Caco-2 (cell line): Measurements from ENCODE around the gene ACER2. TPM values are rescaled to one million over a fixed set of nuclear protein-coding genes. Genes with fewer than 3 reads are reported as not detected.
"Not testable (repeated sequence)": the region's sequence is repeated elsewhere in the genome, so short reads cannot be mapped to it uniquely, and the experiment has no call there.

Experiments used
- BruUV-seq: library from RNA; stranded (reverse); fragments of 400-500 nt; replicated peaks from 2 replicates; lab custom pipeline; 2021; lab: Mats Ljungman, UMichigan
- CTCF ChIA-PET: fragments of 300-600 bp; sonication (Branson Sonifier 250); formaldehyde crosslinking; loops from one replicate; lab custom pipeline; 2022; ENCODE audit warnings: antibody characterized with exemption; lab: Charles Lee
- POLR2A ChIA-PET: fragments of 300-600 bp; sonication (Branson Sonifier 250); formaldehyde crosslinking; loops from one replicate; lab custom pipeline; 2022; ENCODE audit warnings: antibody characterized with exemption; lab: Charles Lee
- DNase-seq, 2 experiments: peaks; one replicate each; pipeline versions ENCODE4 v3.0.0 to v3.0.0-alpha.2; 2020 to 2022
- H3K27me3 ChIP-seq: replicated peaks from 2 replicates; pipeline ENCODE4 v1.6.0; 2011; ENCODE audit warnings: low read length; ENCODE audit not compliant: control insufficient read depth, insufficient read depth
- H3K36me3 ChIP-seq: 2 replicates; pipeline ENCODE4 v1.5.1; 2011; ENCODE audit warnings: low read length; ENCODE audit not compliant: control insufficient read depth, insufficient read depth
- H3K4me1 ChIP-seq: fragments of 250-450 bp; sonication (Bioruptor Pico); 2 replicates; pipeline ENCODE4 v1.5.1; 2020; ENCODE audit warnings: mild to moderate bottlenecking
- H3K4me3 ChIP-seq: 2 replicates; pipeline ENCODE4 v1.5.1; 2011; ENCODE audit warnings: low read depth, mild to moderate bottlenecking, control low read depth, low read length
- H3K9me3 ChIP-seq: fragments of 250-450 bp; sonication (Bioruptor Pico); 2 replicates; pipeline ENCODE4 v1.5.1; 2020; ENCODE audit warnings: mild to moderate bottlenecking, moderate library complexity
- H3K27ac Mint-ChIP-seq: one replicate; pipeline ENCODE4 v1.8.0; 2022; ENCODE audit warnings: mixed read lengths; ENCODE audit not compliant: unreplicated experiment
- H3K27me3 Mint-ChIP-seq: one replicate; pipeline ENCODE4 v1.8.0; 2022; ENCODE audit warnings: mixed read lengths; ENCODE audit not compliant: insufficient read depth, unreplicated experiment
- H3K36me3 Mint-ChIP-seq: one replicate; pipeline ENCODE4 v1.8.0; 2022; ENCODE audit warnings: mild to moderate bottlenecking, mixed read lengths; ENCODE audit not compliant: insufficient read depth, unreplicated experiment
- H3K4me1 Mint-ChIP-seq: one replicate; pipeline ENCODE4 v1.8.0; 2022; ENCODE audit warnings: low read depth, mixed read lengths; ENCODE audit not compliant: unreplicated experiment
- H3K4me3 Mint-ChIP-seq: one replicate; pipeline ENCODE4 v1.8.0; 2022; ENCODE audit warnings: mild to moderate bottlenecking, moderate library complexity, mixed read lengths; ENCODE audit not compliant: unreplicated experiment
- H3K9me3 Mint-ChIP-seq: one replicate; pipeline ENCODE4 v1.8.0; 2022; ENCODE audit warnings: mixed read lengths; ENCODE audit not compliant: unreplicated experiment
- intact Hi-C: fragments of 100-400 bp; cut with micrococcal nuclease; formaldehyde crosslinking; loops from one replicate; pipeline ENCODE4 v1.10.0; 2022; ENCODE audit not compliant: unreplicated experiment
- total RNA-seq: library from RNA; stranded (reverse); gene quantifications from 2 replicates; pipeline ENCODE4 v1.2.3, GENCODE V29; 2022
- TF ChIP-seq, protein P1 (sequence below), 2 experiments: fragments of 200-600 bp in 1 of 2; IDR thresholded peaks; 1 replicate in 1 of 2; 2 replicates in 1 of 2; pipeline versions ENCODE4 v1.5.1 to v1.8.0; 2011 to 2022; ENCODE audit warnings: antibody characterized with exemption in 1 of 2, control low read depth in 1 of 2, inconsistent platforms in 1 of 2, low read depth in 1 of 2, low read length in 1 of 2, mild to moderate bottlenecking in 1 of 2, moderate library complexity in 1 of 2; ENCODE audit not compliant: insufficient read depth in 1 of 2, severe bottlenecking in 1 of 2, unreplicated experiment in 1 of 2

ACER2 gene
- total RNA-seq, 1 experiment from 2014 or later: 2.4 TPM

DNA sequence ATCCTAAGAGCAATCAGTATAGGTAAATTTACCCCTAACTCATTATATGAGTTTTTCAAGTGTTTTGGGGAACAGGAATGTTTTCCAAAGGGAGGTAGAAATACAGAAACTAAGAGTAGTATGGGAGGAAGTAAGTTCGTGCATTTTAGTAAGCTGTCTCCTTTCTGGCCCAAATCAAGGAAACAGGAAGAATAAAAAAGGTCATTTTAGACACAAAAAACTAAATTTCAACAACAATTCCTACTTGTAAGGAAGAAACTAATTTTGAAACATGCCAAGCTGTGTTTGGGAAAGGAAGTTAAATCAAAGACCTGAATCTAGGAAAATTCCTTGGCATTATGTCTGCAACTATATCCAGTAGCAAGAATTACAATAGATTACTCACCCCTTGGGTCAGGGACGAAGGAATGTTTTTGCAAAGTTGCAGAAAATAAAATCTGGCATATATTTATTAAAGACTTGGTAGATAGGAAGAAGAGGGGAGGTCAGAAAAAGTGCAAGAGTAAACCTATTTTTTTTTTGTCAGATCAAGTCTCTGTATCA is 22.2 kb upstream of the ACER2 start:
- Mint-ChIP-seq H3K9me3 (no peaks in the 10 kb centered on the region), H3K4me1 (no peaks in the 10 kb centered on the region), H3K36me3 (no peaks in the 10 kb centered on the region), H3K27ac (no peak overlapping the region), H3K27me3 (peaks cover 3% of the 10 kb centered on the region), H3K4me3 (no peak overlapping the region)
- ChIA-PET CTCF (no interaction called here), POLR2A (no interaction called here)
- TF ChIP-seq, protein P1, sequence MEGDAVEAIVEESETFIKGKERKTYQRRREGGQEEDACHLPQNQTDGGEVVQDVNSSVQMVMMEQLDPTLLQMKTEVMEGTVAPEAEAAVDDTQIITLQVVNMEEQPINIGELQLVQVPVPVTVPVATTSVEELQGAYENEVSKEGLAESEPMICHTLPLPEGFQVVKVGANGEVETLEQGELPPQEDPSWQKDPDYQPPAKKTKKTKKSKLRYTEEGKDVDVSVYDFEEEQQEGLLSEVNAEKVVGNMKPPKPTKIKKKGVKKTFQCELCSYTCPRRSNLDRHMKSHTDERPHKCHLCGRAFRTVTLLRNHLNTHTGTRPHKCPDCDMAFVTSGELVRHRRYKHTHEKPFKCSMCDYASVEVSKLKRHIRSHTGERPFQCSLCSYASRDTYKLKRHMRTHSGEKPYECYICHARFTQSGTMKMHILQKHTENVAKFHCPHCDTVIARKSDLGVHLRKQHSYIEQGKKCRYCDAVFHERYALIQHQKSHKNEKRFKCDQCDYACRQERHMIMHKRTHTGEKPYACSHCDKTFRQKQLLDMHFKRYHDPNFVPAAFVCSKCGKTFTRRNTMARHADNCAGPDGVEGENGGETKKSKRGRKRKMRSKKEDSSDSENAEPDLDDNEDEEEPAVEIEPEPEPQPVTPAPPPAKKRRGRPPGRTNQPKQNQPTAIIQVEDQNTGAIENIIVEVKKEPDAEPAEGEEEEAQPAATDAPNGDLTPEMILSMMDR (IDR thresholded peaks at IDR 0.05; ENCODE audit: insufficient read depth in 1 of 2, low read depth in 1 of 2, low read length in 1 of 2, severe bottlenecking in 1 of 2, unreplicated experiment in 1 of 2): no peak
- Histone ChIP-seq H3K9me3 (no peaks in the 10 kb centered on the region), H3K4me3 (no peak overlapping the region), H3K36me3 (no peaks in the 10 kb centered on the region), H3K27me3 (no peaks in the 10 kb centered on the region), H3K4me1 (no peaks in the 10 kb centered on the region)
- BruUV-seq: no TSS peak
- no peak for DNase-seq
- intact Hi-C loops: no loop called here

DNA sequence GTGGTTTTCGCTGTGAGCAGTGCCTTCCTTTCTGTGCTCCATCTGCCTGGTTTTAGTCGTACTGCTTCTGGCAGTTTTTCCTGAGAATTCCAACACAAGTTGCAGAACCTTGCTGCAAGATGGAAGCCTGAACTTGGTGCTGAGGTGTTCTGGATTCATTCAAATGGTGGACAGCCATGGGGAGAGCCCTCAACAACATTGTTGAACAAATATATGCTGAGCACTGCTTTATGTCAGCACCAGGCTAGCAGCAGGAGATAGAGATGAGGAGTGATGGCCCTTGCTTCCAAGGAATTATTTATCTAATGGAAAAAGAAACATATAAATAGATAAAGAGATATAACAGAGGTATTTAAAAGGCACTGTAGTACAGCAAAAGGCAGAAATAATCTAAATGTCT is 21.5 kb upstream of the ACER2 start:
- POLR2A ChIA-PET: no interaction called here
- H3K27me3 Mint-ChIP-seq: peaks cover 3% of the 10 kb centered on the region
- no peaks in the 10 kb centered on the region for H3K9me3 Mint-ChIP-seq
- BruUV-seq: no TSS peak
- H3K4me3 ChIP-seq: no peak overlapping the region
- no peaks in the 10 kb centered on the region for H3K9me3 ChIP-seq
- DNase-seq: no peak
- no peaks in the 10 kb centered on the region for H3K4me1 ChIP-seq
- intact Hi-C loops: no loop called here
- H3K27ac Mint-ChIP-seq: no peak overlapping the region
- H3K4me1 Mint-ChIP-seq: no peaks in the 10 kb centered on the region
- TF ChIP-seq, protein P1 (IDR thresholded peaks at IDR 0.05; ENCODE audit: insufficient read depth in 1 of 2, low read depth in 1 of 2, low read length in 1 of 2, severe bottlenecking in 1 of 2, unreplicated experiment in 1 of 2): no peak
- CTCF ChIA-PET: no interaction called here
- no peak overlapping the region for H3K4me3 Mint-ChIP-seq
- no peaks in the 10 kb centered on the region for H3K27me3 ChIP-seq
- no peaks in the 10 kb centered on the region for H3K36me3 ChIP-seq
- no peaks in the 10 kb centered on the region for H3K36me3 Mint-ChIP-seq

DNA sequence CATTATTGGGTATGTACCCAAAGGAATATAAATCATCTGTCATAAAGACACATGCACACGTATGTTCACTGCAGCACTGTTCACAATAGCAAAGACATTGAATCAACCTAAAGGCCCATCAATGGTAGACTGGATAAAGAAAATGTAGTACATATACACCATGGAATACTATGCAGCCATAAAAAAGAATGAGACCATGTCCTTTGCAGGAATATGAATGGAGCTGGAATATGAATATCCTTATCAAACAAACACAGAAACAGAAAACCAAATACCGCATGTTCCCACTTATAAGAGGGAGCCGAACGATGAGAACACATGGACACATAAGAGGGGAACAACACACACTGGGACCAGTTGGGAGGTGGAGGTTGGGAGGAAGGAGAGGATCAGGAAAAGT is 19.3 kb upstream of the ACER2 start:
- DNase-seq, H3K27me3 Mint-ChIP-seq, BruUV-seq, intact Hi-C loops, H3K4me3 ChIP-seq, CTCF ChIA-PET, POLR2A ChIA-PET, H3K4me1 ChIP-seq, H3K36me3 Mint-ChIP-seq, H3K4me3 Mint-ChIP-seq, H3K27me3 ChIP-seq, H3K9me3 ChIP-seq, H3K4me1 Mint-ChIP-seq, H3K9me3 Mint-ChIP-seq, H3K27ac Mint-ChIP-seq, H3K36me3 ChIP-seq: not testable (repeated sequence)
